NOMO-1 treated with DMSO at 0.1 percent for 48 hours (cell line): Measurements from ENCODE around the gene FAM162A.

Experiments used
- DNase-seq: peaks from one replicate; lab custom pipeline; 2025; ENCODE audit not compliant: unreplicated experiment; lab: John Stamatoyannopoulos, UW

Gene FAM162A

GRCh38 chr3:122383771-122384697 lies at the start of gene FAM162A:
FAM162A (plus strand) TSS chr3:122384182; CDS start chr3:122384266, 84 bp downstream.
- peak; percentile 93 for DNase-seq

GRCh38 chr3:122342803-122343202 lies 41.2 kb upstream of the FAM162A start:
- no peak for DNase-seq

- no peak for DNase-seq
These were observed 40.3 kb upstream of the FAM162A start for GRCh38 chr3:122343654-122344053.

DNA sequence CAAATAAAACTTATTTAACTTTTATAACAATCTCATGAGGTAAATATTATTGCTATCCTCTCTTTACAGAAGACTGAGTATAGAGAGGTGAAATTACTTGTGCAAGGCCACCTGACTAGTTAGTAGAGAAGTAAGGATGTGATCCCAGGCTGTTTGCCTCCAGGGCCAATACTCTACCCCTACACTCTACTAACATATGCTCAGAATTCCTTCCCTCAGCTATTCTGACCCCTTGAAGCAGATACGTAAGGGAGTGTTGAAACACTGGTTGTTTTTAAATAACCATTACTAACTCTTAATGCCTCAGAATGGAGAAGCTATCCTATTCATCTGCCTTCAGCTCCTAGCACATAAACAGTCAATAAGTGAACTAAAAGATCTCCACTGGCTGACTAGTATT lies 34.8 kb upstream of the FAM162A start:
- no peak for DNase-seq

DNA sequence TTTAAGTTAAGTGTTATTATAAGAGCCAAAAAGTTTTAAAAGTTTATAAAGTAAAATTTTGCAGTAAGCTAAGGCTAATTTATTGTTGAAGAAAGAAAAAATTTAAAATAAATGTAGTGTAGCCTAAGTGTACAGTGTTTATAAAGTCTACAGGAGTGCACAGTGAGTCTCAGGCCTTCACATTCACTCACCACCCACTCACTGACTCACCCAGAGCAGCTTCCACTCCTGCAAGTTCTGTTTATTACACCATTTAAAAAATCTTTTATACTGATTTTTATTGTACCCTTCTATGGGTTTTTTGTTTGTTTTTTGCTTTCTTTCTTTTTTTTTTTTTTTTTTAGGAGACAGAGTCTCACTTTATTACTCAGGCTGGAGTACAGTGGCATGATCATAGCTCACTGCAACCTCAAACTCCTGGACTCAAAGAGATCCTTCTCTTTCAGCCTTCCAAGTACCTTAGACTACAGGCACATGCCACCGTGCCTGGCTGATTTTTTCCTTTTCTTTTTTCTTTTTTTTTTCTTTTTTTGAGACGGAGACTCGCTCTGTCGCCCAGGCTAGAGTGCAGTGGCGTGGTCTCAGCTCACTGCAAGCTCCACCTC lies 33.1 kb upstream of the FAM162A start:
- no peak for DNase-seq

DNA sequence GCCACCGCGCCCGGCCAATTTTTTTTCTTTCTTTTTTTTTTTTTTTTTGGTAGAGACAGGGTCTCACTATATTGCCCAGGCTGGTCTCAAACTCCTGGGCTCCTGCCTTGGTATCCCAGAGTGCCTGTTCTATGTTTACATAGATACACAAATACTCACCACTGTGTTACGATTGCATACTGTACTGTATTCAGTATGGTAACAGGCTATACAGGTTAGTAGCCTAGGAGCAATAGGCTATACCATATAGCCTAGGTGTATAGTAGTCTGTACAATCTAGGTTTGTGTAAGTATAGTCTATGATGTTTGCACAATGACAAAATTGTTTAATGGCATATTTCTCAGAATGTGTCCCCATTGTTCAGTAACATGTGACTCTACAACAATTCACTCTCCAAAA lies 32.4 kb upstream of the FAM162A start:
- DNase-seq = no peak

- no peak for DNase-seq
These were observed 30.8 kb upstream of the FAM162A start for GRCh38 chr3:122353215-122353614.

DNA sequence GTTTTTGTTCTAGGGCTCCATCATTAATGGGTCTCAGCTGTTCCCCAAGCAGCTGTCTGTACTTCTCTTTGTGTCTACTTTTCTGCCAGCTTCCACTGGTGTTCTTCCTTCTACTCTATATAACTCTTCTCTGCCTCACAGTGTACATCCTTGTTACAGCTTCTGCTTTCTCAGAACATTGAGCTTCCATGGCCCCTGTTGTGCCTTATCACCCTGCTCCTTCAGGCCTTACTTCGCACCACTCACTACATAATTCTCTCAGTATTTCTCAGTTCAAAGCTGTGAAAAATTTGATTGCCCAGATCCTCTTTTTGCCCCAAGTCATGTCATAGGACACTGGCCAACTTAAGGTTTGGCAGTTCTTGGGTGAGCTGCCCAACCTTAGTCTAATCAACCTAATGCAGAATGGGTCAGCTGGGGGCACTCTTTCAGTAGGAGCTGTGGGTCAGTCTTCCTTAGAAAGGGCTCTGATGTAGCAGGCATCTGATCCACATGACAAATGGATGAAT lies 30.0 kb upstream of the FAM162A start:
- no peak for DNase-seq

DNA sequence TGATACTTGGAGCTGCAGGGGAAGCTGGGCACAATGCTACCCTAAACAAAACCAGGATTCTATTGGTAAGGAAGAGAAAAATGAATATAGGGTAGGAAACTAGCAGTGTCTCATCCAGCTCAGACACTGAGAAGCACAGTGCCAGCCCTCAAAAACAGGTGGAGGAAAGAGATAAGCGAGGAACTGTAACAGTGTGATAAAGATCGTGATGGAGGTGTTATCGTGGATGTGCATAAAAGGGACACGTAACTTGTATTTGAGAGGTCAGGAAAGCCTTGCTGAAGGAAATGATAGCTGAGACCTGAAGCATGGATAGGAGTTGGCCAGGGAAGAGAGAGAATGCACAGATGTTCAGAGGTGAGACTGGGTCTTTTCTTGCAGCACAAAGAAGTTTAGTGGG lies 28.4 kb upstream of the FAM162A start:
- no peak for DNase-seq

DNA sequence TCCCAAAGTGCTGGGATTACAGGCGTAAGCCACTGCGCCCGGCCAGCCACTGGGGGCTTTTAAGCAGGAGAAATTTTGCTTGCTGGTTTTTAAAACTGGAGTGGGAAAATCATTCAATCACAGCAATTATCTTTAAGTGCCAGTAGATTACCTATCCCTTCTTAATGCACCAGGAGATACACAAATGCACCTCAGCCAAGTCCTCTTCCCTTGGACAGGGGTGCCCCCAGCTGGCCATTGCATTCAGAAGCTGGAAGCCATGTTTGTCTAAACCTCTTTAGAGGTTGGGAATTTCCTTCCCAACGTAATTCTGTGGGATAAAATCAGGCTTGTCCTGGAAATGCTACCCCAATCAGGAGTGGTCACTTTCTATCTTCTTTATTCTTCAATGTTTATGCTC lies 27.6 kb upstream of the FAM162A start:
- DNase-seq = peak; percentile 8

GRCh38 chr3:122357828-122358702 lies 25.9 kb upstream of the FAM162A start:
- peak; percentile 77 for DNase-seq

GRCh38 chr3:122358703-122359032 lies 25.3 kb upstream of the FAM162A start:
- DNase-seq = no peak

DNA sequence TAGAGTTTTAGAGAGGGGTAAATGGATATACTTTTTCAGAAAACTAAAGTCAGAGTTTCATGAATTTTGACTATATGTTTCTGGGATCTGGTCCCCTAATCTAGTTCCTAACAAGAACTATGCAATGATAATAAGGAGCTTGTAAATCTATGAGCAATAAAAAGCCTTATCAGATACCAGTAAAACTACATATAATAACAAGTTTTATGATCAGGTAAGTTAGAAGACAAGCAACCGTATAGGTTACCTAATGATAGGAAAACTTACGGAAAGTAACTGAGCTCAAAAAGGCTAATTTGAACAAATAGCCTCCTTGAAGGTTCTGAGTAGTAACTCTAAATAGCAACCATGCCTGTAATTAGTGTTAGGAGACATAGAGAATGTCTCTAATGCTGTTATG lies 22.0 kb upstream of the FAM162A start:
- DNase-seq = no peak

DNA sequence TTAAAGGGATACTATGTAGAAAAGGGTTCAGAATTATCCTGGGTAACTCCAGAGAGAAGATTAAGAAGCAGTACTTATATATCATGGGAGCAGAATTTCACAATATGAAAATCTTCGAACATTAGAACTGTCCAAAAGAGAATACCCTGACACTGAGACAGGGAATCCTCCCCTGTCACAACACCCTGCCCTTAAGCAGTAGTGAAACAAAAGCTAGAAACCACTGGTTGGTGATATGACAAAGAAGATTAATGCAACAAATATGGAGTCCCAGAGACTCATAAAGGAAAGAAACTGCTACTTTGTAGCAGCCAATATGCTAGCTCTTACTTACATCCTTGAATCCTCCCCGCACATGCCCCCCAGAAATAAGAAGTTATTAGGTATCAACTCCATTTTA lies 19.5 kb upstream of the FAM162A start:
- DNase-seq = no peak

GRCh38 chr3:122365073-122365472 lies 18.9 kb upstream of the FAM162A start:
- no peak for DNase-seq

DNA sequence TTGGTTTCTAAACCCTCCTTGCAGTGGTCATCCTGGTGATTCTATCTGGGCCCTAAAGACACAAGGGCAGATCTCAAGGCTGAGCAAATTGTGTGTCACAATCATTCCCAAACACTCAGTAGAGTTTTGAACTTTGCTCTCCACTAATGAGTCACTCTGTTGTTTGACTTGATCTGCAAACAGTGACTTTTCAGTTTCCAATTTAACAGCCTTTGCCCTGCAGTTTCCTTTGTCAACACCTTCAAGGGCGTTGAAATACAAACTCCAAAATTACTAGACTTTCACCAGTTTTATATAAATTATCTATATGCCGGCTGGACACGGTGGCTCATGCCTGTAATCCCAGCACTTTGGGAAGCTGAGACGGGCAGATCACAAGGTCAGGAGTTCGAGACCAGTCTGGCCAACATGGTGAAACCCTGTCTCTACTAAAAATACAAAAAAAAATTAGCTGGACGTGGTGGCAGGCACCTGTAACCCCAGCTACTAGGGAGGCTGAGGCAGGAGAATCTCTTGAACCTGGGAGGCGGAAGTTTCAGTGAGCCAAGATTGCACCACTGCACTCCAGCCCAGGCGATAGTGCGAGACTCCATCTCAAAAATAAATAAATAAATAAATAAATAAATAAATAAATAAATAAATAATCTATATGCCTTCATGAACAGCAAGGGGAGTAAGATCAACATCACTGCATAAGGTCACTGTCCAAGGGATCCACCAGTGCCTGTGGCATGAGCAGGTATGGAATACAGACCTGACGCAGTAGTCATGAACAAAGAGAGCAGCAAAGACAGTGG lies 18.2 kb upstream of the FAM162A start:
- peak; percentile 63 for DNase-seq

GRCh38 chr3:122366379-122366749 lies 17.6 kb upstream of the FAM162A start:
- no peak for DNase-seq

DNA sequence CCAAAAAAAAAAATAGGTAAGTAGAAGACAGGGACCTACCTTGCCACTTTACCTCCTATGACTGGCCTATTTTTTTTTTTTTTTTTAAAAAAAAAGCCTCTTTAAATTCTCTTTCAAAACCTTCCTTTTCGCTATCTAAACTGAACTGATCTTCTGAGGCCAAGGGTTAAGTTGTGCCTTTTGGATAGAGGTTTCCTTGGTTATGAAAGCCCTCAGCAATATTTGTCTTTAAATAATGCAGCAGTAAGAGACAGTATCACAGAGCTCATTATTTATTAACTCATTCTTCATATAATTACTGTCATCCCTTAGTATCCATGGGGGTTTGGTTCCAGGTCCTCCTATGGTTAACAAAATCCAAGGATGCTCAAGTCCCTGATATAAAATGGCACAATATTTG lies 9.9 kb upstream of the FAM162A start:
- DNase-seq = no peak

DNA sequence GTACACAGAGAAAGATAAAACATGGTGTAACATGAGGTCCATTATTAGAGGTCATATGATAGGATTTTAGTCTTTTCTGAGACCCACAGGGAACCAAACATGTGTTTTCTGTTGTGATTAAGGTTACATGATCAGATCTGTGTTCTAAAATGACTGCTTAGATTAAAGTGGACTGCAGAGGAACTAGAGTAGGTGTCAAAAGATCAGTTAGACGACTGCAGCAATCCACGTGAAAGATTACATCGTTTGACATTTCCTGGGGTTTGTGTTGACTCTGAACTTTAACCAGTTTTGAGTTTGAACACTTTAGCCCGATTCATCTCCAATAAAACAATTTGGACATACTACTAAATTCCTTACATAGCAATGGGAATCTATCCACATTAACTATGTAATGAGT lies 6.0 kb upstream of the FAM162A start:
- no peak for DNase-seq

- peak; percentile 80 for DNase-seq
These were observed 905 bp upstream of the FAM162A start, which contains the start of gene MIX23 for GRCh38 chr3:122382888-122383666. MIX23 (minus strand) TSS chr3:122383231; CDS start chr3:122383224, 7 bp downstream.
